NCI-H2227 (cell line): ENCODE results near the gene FUT6.
"Not testable (repeated sequence)": the region's sequence is repeated elsewhere in the genome, so short reads cannot be mapped to it uniquely, and the experiment has no call there.

Experiments
- DNase-seq: peaks from one replicate; lab custom pipeline; 2025; ENCODE audit not compliant: unreplicated experiment; lab: John Stamatoyannopoulos, UW

The FUT6 gene, protein sequence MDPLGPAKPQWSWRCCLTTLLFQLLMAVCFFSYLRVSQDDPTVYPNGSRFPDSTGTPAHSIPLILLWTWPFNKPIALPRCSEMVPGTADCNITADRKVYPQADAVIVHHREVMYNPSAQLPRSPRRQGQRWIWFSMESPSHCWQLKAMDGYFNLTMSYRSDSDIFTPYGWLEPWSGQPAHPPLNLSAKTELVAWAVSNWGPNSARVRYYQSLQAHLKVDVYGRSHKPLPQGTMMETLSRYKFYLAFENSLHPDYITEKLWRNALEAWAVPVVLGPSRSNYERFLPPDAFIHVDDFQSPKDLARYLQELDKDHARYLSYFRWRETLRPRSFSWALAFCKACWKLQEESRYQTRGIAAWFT

DNA sequence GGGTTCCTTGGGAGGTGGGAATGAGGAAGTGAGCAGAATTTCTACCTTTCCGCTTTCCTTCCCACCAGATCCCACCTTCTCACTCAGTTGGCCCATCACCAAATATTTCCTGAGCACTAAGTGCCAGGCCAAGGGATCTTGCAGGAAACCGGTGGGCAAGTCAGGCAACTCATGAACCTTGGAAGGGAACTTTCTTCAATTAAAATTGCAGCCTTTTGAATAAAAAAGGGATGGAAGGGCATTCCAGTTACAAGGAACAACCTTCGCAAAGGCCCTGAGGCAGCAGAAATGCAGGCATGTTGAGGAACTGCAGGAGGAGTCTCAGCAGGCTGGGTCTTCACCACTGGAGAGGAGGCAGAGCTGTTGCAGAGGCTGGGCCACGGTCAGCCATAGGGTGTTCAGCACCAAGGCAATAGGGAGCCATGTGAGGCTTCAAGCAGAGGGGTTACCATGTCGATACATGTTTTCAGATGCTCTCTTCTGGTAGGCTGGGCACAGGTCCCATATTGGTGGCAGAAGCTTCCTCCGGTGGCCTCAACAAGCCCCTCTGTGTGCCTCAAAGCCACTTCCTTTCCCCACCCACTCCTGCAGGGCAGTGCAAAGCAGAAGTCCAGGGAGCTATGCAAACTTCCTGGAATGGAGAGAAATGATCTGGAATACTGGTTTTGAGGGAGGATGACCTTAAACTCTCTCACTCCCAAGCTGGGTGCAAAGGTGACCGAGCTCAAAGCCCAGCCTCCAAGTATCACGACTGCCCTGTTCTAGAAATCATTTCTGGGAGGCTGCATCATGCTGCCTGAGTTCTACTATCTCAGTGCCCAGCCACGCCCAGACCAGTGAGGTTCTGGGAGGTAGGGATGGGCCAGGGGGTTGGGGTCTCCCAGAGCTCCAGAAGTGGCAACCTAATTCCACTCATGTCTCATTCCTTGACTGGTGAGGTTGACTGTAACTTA lies at the start of gene FUT6:
FUT6 (minus strand) TSS at position 638 of the 953 bp plus-strand sequence. CDS start 7,135 bp downstream, outside the sequence.
- no peak for DNase-seq

DNA sequence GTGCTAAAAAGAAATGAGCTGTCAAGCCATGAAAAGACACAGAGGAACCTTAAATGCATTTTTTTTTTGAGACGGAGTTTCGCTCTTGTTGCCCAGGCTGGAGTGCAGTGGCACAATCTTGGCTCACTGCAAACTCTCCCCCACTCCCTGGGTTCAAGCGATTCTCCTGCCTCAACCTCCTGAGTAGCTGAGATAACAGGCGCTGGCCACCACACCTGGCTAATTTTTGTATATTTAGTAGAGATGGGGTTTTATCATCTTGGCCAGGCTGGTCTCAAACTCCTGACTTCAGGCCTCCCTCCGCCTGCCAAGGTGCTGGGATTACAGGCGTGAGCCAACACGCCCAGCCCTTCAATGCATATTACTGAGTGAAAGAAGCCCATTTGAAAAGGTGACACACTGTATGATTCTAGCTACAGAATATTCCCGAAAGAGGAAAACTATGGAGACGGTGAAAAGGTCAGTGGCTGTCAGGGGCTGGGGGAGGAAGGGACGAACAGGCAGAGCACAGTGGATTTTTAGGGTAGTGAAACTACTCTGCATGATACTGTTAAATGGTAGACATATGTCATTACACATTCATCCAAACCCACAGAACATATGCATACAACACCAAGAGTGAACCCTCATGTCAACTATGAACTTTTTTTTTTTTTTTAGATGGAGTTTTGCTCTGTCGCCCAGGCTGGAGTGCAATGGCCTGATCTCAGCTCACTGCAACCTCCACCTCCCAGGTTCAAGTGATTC lies 44.7 kb upstream of the FUT6 start:
- not testable (repeated sequence) for DNase-seq

DNA sequence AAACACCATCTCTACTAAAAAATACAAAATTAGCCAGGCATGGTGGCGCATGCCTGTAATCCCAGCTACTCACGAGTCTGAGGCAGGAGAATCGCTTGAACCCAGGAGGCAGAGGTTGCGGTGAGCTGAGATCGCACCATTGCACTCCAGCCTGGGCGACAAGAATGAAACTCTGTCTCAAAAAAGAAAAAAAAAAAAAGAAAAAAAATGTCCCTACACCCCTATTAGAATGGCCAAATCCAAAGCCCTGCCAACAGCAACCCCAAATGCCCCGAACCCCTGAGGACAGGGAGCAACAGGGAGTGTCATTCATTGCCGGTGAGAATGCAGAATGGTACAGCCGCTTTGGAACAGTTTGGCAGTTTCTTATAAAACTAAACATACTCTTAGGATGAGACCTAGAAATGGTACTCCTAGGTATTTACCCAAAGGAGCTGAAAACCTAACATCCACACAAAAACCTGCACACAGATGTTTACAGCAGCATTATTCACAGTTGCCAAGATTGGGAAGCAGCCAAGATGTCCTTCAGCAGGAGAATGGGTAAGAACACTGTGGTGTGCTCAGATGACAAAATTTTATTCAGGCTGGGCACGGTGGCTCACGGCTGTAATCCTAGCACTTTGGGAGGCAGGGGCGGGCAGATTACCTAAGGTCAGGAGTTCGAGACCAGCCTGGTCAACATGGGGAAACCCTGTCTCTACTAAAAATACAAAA lies 43.8 kb upstream of the FUT6 start:
- DNase-seq: not testable (repeated sequence)

DNA sequence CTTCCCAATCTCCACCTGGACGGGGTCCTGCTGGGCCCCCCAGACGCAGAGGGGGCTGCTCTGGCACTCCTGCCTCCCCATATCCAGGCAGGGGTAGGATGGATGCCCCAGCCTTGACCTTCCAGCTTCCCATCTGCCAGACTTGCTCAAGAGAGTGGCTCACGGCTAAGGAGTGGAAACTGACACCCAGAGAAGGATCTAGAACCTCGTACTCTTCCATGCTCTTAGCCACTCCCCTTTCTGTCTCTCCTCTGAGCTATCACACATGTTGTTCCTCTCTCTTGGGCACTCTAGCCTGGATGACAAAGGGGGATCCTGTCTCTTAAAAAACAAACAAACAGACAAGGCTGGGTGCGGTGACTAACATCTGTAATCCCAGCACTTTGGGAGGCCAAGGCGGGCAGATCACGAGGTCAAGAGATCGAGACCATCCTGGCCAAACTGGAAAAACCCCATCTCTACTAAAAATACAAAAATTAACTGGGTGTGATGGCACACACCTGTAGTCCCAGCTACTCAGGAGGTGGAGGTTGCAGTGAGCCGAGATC lies 43.0 kb upstream of the FUT6 start:
- DNase-seq: no peak

DNA sequence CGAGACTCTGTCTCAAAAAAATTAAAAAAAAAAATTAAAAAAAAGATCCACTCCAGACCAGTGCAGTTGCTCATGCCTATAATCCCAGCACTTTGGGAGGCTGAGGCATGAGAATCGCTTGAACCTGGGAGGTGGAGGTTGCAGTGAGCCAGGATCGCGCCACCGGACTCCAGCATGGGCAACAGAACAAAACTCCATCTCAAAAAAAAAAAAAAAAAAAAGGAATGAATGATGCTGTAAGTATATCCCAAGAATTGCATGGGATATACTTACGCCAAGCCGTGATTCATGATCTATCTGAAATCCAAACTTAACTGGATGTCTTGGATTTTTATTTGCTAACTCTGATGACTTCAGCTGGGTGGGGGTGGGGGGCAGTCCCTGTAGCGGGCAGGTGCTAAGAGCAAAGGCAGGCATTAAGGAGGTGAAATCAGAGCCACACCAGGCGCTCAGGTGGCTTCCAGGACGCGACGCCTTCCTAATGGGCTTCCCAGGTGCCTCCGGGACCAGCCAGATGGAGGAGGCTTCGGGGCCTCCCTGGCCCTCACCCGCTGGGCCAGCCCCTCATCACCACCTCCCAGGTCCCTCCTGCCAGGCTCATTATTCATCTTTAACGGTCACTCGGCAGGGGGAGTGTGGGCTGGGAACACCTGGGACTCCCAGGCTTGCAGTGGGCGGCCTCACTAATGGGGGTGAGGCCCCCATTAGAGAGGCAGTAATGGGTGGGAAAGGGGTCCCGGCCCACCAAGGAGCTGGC lies 42.2 kb upstream of the FUT6 start:
- DNase-seq: no peak

DNA sequence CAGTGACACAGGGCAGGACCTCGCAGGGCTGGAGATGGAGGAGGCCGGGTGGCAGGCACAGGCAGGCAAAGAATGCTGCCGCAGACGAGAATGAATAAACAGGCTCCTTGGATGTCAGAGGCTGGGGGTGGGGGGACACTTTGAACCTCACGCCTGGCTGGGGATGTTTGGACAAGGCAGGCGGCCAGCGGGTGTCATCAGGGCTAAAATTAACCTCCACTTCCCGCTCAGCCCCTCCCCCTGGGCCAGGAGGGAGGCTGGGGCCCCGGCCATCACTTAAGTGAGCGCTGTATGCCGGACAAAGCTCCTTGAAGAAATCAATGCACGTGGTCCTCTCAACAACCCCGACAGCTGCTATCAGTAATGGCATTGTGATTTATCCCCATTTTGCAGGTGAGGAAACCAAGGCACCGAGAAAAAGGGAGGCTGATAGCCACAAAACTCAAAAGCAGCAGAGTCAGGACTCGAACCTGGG lies 41.1 kb upstream of the FUT6 start:
- peak; percentile 32 for DNase-seq

DNA sequence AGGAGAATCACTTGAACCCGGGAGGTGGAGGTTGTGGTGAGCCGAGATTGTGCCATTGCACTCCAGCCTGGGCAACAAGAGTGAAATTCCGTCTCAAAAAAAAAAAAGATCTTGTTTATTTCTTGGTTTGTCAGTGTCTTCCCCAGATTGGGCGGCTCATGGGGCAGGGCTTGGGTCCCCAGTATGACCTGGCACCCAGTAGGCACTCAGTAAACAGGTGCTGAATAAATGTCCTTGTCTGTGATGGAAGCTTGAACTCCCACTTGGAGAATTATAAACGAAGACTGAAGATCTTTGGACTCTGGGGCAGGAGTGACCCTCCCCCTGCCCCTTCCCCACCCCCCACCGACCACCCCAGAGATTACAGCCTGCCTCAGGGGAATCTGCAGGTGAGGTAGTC lies 40.7 kb upstream of the FUT6 start:
- DNase-seq: no peak

DNA sequence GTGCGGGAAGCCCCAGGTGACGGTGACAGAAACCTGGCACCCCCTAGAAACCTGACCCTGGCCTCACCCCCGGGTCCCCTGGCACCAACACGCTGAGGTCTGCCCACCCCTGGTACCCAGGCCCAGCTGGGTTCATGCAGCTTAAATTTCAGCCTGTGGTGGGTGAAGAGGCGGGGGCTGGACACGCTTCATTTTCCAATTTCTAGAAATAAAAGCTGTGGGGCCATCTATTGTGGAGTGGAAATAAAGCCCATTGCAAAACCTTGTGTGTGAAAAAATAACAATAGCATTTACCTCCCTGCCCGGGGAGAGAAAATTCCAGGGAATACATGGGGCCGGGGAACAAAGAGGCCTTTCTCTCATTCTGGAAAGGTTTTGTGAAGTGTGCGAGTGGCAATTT lies 38.4 kb upstream of the FUT6 start:
- DNase-seq: no peak

DNA sequence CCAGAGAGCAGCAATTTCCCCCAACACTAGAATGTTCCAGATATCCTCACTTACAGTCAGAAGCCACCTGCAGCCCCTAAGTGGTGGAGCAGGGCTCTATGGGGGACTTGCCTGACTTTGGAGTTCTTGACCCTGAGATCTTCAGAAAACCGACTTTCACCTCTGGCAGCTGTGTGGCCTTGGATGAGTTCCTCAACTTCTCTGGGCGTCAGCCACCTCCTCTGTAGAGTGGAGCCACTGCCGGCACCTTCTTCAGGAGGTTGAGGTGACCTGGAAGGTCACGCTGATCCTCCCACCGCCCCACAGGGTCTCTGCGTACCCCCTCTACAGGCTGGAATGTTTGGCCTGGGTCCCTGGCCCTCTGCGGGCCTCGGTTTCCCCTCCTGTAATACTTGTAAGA lies 37.9 kb upstream of the FUT6 start:
- DNase-seq: no peak

DNA sequence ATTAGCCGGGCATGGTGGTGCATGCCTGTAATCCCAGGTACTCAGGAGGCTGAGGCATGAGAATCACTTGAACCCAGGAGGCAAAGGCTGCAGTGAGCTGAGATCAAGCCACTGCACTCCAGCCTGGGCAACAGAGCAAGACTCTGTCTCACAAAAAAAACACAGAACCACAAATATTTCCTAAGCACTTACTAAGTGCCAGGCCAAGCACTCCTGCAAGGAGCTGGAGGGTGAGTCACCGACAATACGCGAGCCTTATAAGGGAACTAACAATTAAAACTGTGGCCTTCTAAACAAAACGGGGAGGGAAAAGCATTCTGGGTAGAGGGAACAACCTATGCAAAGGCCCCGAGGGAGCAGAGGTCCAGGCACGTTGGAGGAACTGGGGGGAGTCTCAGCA lies 35.0 kb upstream of the FUT6 start:
- not testable (repeated sequence) for DNase-seq

DNA sequence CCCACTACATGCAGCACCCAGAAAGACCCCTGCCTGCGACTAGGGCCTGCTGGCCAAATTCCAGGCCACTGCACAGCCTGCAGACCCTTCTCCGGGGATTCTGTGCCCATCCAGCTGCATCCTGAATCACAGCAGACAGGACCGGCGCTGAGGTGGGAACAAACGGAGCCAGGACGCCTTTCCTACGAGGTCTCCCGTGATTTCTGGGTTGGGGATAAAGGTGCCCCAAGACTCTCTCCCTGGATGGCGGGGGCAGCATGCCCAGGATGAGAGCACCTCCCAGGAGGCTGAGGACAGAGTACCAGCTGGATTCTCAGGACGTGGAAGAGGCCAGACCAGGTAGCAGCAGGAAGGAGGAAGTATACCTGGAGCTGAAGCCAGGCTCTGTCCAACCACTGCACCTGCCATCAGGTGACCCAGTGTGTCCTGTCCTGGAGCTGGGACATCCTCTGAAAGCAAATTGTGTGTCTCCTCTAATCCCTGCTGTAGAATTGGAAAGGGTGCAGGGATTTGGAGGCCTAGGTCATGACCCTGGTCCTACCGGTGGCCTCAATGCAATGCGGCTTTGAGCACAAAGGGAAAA lies 34.2 kb upstream of the FUT6 start:
- no peak for DNase-seq

DNA sequence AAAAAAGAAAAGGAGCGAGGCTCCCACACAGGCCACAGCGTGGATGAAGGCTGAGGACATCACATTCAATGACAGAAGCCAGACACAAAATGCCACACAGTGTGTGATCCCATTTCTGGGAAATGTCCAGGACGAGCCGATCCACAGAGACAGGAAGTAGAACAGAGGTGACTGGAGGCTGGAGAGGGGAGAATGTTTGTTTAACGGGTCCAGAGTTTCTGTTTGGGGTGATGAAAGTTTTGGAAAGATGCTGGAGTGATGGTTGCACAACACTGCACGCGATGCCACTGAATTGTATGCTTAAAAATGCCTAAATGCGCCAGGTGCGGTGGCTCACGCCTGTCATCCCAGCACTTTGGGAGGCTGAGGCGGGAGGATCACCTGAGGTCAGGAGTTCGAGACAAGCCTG lies 31.5 kb upstream of the FUT6 start:
- no peak for DNase-seq

DNA sequence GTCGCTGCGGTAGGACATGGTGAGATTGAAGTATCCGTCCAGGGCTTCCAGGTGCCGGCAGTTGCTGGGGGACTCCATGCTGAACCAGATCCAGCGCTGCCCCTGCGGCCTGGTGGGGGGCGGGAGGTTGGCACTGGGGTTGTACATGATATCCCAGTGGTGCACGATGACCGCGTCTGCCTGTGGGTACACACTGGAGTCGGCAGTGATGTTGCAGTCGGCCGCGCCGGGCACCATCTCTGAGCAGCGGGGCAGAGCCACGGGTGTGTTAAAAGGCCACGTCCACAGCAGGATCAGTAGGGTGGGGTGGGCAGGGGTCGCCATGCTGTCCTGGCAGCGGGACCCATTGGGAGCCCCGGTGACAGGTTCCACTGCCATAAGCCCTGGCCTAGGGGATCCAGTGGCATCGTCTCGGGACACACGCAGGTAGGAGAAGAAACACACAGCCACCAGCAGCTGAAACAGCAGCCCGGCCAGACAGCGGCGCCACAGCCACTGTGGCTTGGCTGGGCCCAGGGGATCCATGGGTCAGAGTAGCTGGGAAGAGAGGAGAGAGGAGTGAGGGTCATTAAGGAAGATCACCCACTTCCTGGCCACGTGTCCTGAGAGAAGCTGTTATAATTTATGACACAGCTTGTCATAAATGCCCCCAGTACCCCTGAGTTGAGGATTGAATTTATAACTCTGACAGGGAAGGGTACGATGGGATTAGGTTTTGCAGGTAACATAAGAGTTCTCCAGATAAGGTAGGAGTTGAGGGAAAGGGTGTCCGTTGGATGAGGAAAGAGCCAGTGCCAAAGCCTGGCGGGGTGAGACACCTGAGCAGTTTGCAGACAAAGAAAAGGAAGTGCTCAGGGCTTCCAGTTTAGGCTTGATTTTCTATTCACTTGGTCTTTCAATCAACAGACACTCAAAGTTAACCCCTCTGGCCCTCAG lies 28.0 kb upstream of the FUT6 start:
- DNase-seq: no peak

DNA sequence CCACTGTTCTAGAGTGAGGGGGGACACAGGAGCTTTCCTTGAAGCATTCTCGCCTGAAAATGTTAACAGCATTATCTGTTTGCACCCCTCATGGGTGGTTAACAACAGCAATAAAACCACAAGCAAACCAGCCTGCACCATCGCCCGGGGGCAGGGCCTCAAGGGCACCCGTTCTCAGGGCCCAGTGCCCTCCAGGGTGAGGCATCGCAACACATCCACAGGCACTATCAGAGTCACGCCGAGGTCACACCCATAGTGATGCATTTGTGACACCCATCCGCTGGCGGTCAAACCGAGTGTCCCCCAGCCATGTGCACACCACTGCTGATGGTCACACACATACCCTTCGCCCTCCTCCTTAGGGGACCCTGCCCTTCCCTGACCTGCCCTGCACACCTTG lies 26.3 kb upstream of the FUT6 start:
- DNase-seq: no peak

DNA sequence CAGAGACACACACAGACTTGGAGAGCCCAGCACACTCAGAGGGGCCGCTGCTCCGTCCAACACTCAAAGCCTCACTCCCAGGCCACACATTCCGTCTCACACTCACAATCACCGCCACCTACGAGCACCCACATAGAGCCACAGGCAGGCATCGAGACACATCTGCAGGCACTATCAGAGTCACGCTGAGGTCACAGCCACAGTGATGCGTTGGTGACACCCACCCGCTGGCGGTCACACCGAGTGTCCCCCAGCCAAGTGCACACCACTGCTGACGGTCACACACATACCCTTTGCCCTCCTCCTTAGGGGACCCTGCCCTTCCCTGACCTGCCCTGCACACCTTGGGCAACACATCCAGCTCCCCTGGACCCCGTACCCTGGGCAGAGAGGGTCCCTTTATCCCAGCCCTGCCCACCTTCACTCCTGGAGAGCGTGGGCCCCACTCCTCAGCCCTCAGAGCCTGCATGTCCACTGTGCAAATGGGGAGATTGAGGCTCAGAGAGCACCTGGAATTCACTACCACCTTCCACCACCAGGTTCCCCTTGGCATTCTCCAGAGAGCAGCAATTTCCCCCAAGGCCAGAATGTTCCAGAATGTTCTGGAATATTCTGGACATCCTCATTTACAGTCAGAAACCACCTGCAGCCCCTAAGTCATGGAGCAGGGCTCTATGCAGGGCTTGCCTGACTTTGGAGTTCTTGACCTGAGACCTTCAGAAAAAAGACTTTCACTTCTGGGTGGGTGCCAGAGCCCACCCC lies 25.4 kb upstream of the FUT6 start:
- DNase-seq: no peak

DNA sequence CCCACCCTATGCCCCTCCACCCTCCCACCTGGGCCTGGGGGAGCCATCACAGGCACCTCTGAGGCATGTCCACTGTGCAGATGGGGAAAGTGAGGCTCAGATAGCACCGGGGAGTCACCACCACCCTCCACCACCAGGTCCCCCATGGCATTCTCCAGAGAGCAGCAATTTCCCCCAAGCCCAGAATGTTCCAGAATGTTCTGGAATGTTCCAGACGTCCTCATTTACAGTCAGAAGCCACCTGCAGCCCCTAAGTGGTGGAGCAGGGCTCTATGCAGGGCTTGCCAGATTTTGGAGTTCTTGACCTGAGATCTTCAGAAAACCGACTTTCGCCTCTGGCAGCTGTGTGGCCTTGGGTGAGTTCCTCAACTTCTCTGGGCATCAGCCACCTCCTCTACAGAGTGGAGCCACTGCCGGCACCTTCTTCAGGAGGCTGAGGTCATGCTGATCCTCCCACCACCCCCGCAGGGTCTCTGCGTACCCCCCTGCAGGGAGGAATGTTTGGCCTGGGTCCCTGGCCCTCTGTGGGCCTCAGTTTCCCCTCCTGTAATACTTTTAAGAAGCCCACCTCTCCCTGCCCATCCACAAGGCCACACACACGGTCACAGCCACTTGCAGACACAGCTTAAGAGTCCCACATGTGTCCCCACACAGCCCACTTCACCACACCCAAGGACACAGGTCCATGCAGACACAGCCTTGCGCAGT lies 24.7 kb upstream of the FUT6 start:
- no peak for DNase-seq
